H1 (cell line): ENCODE results near the gene LIMK2. TPM values are rescaled to one million over a fixed set of nuclear protein-coding genes. Genes with fewer than 3 reads are reported as not detected.

Source experiments
- CTCF ChIA-PET: fragments of 300-600 bp; sonication (Branson Sonifier 250); formaldehyde crosslinking; loops from one replicate; lab custom pipeline; 2021; ENCODE audit not compliant: partially characterized antibody; lab: Charles Lee
- POLR2A ChIA-PET: fragments of 300-600 bp; sonication (Branson Sonifier 250); formaldehyde crosslinking; loops from one replicate; lab custom pipeline; 2021; ENCODE audit warnings: inconsistent platforms; ENCODE audit not compliant: partially characterized antibody; lab: Charles Lee
- DNase-seq, 2 experiments: peaks; one replicate each; pipeline versions ENCODE4 v3.0.0 to v3.0.0-alpha.2; 2010 to 2022; ENCODE audit warnings: low spot score in 2 of 2, low read depth in 1 of 2, mixed read lengths in 1 of 2
- FAIRE-seq: peaks from 2 replicates; lab custom pipeline; 2011; peaks lifted over from hg19 to GRCh38; lab: Jason Lieb, UNC
- H2AFZ ChIP-seq: 2 replicates; pipeline ENCODE4 v1.8.1; 2012; ENCODE audit warnings: low read length, inconsistent platforms
- H2AK5ac ChIP-seq: 2 replicates; pipeline ENCODE4 v1.6.1; 2013; ENCODE audit warnings: low read depth, low read length
- H2BK120ac ChIP-seq: replicated peaks from 2 replicates; pipeline ENCODE3; 2013; ENCODE audit warnings: low read depth, low read length, inconsistent platforms
- H2BK12ac ChIP-seq: 2 replicates; pipeline ENCODE4 v1.6.1; 2013; ENCODE audit warnings: low read depth, low read length
- H2BK15ac ChIP-seq: 2 replicates; pipeline ENCODE4 v1.6.1; 2013; ENCODE audit warnings: low read length
- H2BK20ac ChIP-seq: 2 replicates; pipeline ENCODE4 v1.6.1; 2013; ENCODE audit warnings: low read length
- H2BK5ac ChIP-seq: 2 replicates; pipeline ENCODE4 v1.6.1; 2013; ENCODE audit warnings: low read depth, low read length
- H3K14ac ChIP-seq: 2 replicates; pipeline ENCODE4 v1.6.1; 2013; ENCODE audit warnings: inconsistent platforms; ENCODE audit not compliant: insufficient read length
- H3K18ac ChIP-seq: 2 replicates; pipeline ENCODE4 v1.6.1; 2013; ENCODE audit warnings: low read length; ENCODE audit errors: extremely low read depth
- H3K23ac ChIP-seq: 2 replicates; pipeline ENCODE4 v1.6.1; 2013; ENCODE audit warnings: inconsistent platforms; ENCODE audit not compliant: insufficient read length
- H3K23me2 ChIP-seq: 2 replicates; pipeline ENCODE4 v1.6.1; 2013; ENCODE audit warnings: low read depth, low read length
- H3K27ac ChIP-seq: 2 replicates; pipeline ENCODE4 v1.6.1; 2011; ENCODE audit warnings: low read depth, low read length, inconsistent platforms
- H3K27me3 ChIP-seq, 4 experiments: replicated peaks in 1 of 4; 1 replicate in 1 of 4; 2 replicates in 3 of 4; pipeline versions ENCODE4 v1.6.1 to v1.8.1; 2011 to 2013; ENCODE audit warnings: low read length in 3 of 4, mild to moderate bottlenecking in 3 of 4, inconsistent platforms in 2 of 4, mixed read lengths in 2 of 4, moderate library complexity in 1 of 4; ENCODE audit not compliant: control insufficient read depth in 3 of 4, insufficient read depth in 3 of 4; ENCODE audit errors: extremely low read depth in 1 of 4
- H3K36me3 ChIP-seq, 4 experiments: 2 replicates each; pipeline versions ENCODE4 v1.6.1 to v1.8.1; 2011 to 2013; ENCODE audit warnings: mild to moderate bottlenecking in 4 of 4, low read length in 3 of 4, moderate library complexity in 2 of 4, control low read depth in 1 of 4, inconsistent platforms in 1 of 4; ENCODE audit not compliant: insufficient read depth in 4 of 4, control insufficient read depth in 2 of 4
- H3K4ac ChIP-seq: replicated peaks from 2 replicates; pipeline ENCODE3; 2013; ENCODE audit warnings: low read length, low read depth, mixed read lengths, inconsistent platforms; ENCODE audit not compliant: insufficient read length
- H3K4me1 ChIP-seq, 4 experiments: replicated peaks in 1 of 4; 1 replicate in 1 of 4; 2 replicates in 3 of 4; pipeline versions ENCODE4 v1.6.1 to v1.8.1; 2011 to 2013; ENCODE audit warnings: low read length in 3 of 4, inconsistent platforms in 2 of 4, mixed read lengths in 1 of 4; ENCODE audit not compliant: insufficient read depth in 4 of 4, control insufficient read depth in 3 of 4
- H3K4me2 ChIP-seq, 2 experiments: 2 replicates each; pipeline versions ENCODE4 v1.6.1 to v1.8.1; 2011 to 2013; ENCODE audit warnings: low read depth in 2 of 2, low read length in 2 of 2, control low read depth in 1 of 2, inconsistent platforms in 1 of 2, mild to moderate bottlenecking in 1 of 2; ENCODE audit not compliant: insufficient read depth in 1 of 2
- H3K4me3 ChIP-seq, 4 experiments: fragments of 200-600, 300-600 bp in 1 of 4; sonication (generic), shearing (Covaris generic), sonication (Bioruptor Twin) in 1 of 4; 2 replicates each; pipeline versions ENCODE4 v1.5.1 to v1.8.1; 2011 to 2016; ENCODE audit warnings: low read length in 4 of 4, low read depth in 3 of 4, control low read depth in 2 of 4, inconsistent platforms in 2 of 4, mild to moderate bottlenecking in 2 of 4, mixed read lengths in 1 of 4, moderate library complexity in 1 of 4; ENCODE audit not compliant: insufficient read depth in 2 of 4; ENCODE audit errors: extremely low read depth in 1 of 4
- H3K56ac ChIP-seq: replicated peaks from 2 replicates; pipeline ENCODE3; 2013; ENCODE audit warnings: low read depth, mild to moderate bottlenecking, mixed read lengths, low read length, inconsistent platforms; ENCODE audit not compliant: insufficient read length
- H3K79me1 ChIP-seq: 2 replicates; pipeline ENCODE4 v1.6.1; 2013; ENCODE audit warnings: low read depth, low read length, control low read depth
- H3K79me2 ChIP-seq, 2 experiments: 2 replicates each; pipeline versions ENCODE4 v1.6.1 to v1.8.1; 2012 to 2013; ENCODE audit warnings: low read length in 2 of 2, mild to moderate bottlenecking in 2 of 2, inconsistent platforms in 1 of 2; ENCODE audit not compliant: insufficient read depth in 2 of 2, control insufficient read depth in 1 of 2
- H3K9ac ChIP-seq, 4 experiments: replicated peaks in 1 of 4; 1 replicate in 1 of 4; 2 replicates in 3 of 4; pipeline versions ENCODE4 v1.6.1 to v1.8.1; 2011 to 2013; ENCODE audit warnings: low read depth in 3 of 4, low read length in 3 of 4, control low read depth in 2 of 4, mild to moderate bottlenecking in 2 of 4, moderate library complexity in 2 of 4, inconsistent platforms in 1 of 4; ENCODE audit errors: extremely low read depth in 1 of 4
- H3K9me3 ChIP-seq, 2 experiments: 2 replicates each; pipeline versions ENCODE4 v1.6.1 to v1.8.1; 2012 to 2013; ENCODE audit warnings: mild to moderate bottlenecking in 2 of 2, moderate library complexity in 2 of 2, control low read depth in 1 of 2, inconsistent platforms in 1 of 2, low read depth in 1 of 2, low read length in 1 of 2, mixed read lengths in 1 of 2; ENCODE audit not compliant: insufficient read depth in 2 of 2
- H4K20me1 ChIP-seq, 2 experiments: replicated peaks in 1 of 2; 2 replicates each; pipeline versions ENCODE3 to v1.8.1; 2011 to 2013; ENCODE audit warnings: inconsistent platforms in 2 of 2, low read length in 2 of 2, mild to moderate bottlenecking in 1 of 2; ENCODE audit not compliant: insufficient read depth in 2 of 2, control insufficient read depth in 1 of 2
- H4K5ac ChIP-seq: 2 replicates; pipeline ENCODE4 v1.6.1; 2013; ENCODE audit warnings: low read length, low read depth, mixed read lengths, inconsistent platforms; ENCODE audit not compliant: insufficient read length
- H4K8ac ChIP-seq: 2 replicates; pipeline ENCODE4 v1.8.0; 2013; ENCODE audit warnings: mild to moderate bottlenecking, moderate library complexity, low read length, inconsistent platforms; ENCODE audit not compliant: insufficient read depth; ENCODE audit errors: extremely low read depth
- H4K91ac ChIP-seq: replicated peaks from 2 replicates; pipeline ENCODE3; 2013; ENCODE audit warnings: low read length, mixed read lengths, inconsistent platforms; ENCODE audit not compliant: insufficient read length
- BCL11A ChIP-seq, 2 experiments: IDR thresholded peaks; one replicate each; pipeline ENCODE4 v1.6.1; 2011; ENCODE audit warnings: low read depth in 2 of 2, low read length in 2 of 2, mild to moderate bottlenecking in 2 of 2
- EGR1 ChIP-seq: IDR thresholded peaks from 2 replicates; pipeline ENCODE4 v1.6.1; 2011; ENCODE audit warnings: low read depth, low read length, borderline replicate concordance
- GABPA ChIP-seq: IDR thresholded peaks from 2 replicates; pipeline ENCODE4 v1.6.1; 2011; ENCODE audit warnings: mild to moderate bottlenecking, low read length, moderate library complexity, borderline replicate concordance; ENCODE audit not compliant: insufficient read depth
- MAFK ChIP-seq: IDR thresholded peaks from 2 replicates; pipeline ENCODE4 v1.6.1; 2012; ENCODE audit warnings: low read depth, mild to moderate bottlenecking, improper control_type of control experiment, low read length
- RXRA ChIP-seq: IDR thresholded peaks from 2 replicates; pipeline ENCODE4 v1.6.1; 2011; ENCODE audit warnings: low read depth, mild to moderate bottlenecking, low read length, moderate library complexity; ENCODE audit not compliant: insufficient read depth
- ZNF274 ChIP-seq: IDR thresholded peaks from 2 replicates; pipeline ENCODE4 v1.7.0; 2012; ENCODE audit warnings: low read length, borderline replicate concordance; ENCODE audit errors: extremely low read depth
- polyA plus RNA-seq, 7 experiments: library from polyadenylated mRNA; depleted of rRNA in 3 of 7; stranded (reverse) in 5 of 7; unstranded in 2 of 7; fragments of >200 nt in 5 of 7; fragments of 200-250 nt in 2 of 7; gene quantifications; 1 replicate in 5 of 7; 2 replicates in 1 of 7; 4 replicates in 1 of 7; pipeline versions ENCODE4 v1.2.1 to v1.2.3, GENCODE V29; 2011 to 2013; ENCODE audit warnings: missing spikeins in 2 of 7, mixed read lengths in 2 of 7
- total RNA-seq: library from RNA; stranded (reverse); fragmentation: NEBNext Ultra II Directional; extraction: Animal tissue kit (Norgen Biotek cat#: 25700); gene quantifications from 2 replicates; pipeline ENCODE4 v1.2.1, GENCODE V29; 2021

The LIMK2 gene
- total and polyA plus RNA-seq, 2 of the 8 experiments (the other 6 are each of a cell fraction or from before 2014, with no cell fraction given): 13.2 to 37.6 TPM

DNA sequence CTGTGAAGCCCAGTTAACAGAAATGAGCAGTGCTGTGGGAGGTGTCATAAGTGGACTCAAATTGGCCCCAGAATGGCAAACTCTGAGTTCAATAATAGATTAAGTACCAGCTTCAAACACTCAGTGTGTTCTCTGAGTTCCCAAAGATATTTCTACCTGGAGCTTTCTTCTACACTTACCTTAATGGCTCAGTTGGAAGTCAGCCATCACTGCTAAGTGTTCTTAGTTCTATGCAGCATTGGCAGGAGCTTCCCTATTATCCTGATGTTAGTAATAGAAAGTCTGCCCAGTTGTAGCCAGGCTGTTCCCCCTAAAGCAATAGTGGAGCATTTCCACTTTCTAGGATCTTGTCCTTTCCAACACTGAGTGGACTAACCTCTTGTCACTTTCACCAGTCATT is 89.9 kb downstream of the LIMK2 start:
- CTCF ChIA-PET: interaction anchor here (0.6 to 4.9 kb wide), 5 partner anchors 8 to 28 kb away, joined by 3 to 41 read pairs (median 3); partner anchors contain the start of gene PIK3IP1
- no peak overlapping the region for H2AFZ ChIP-seq
- FAIRE-seq: no peak

More for the DNA sequence above, 89.9 kb downstream of the LIMK2 start:
- DNase-seq: no peak
- H3K4ac ChIP-seq: no peak overlapping the region
- H3K18ac ChIP-seq: no peak overlapping the region
- no peak overlapping the region for H2BK5ac ChIP-seq
- no peaks in the 10 kb centered on the region for H3K4me1 ChIP-seq
- no peak overlapping the region for H3K9ac ChIP-seq
- no peak overlapping the region for H3K27ac ChIP-seq
- no peak overlapping the region for H2BK120ac ChIP-seq
- no peak overlapping the region for H3K4me3 ChIP-seq
- H4K5ac ChIP-seq: no peak overlapping the region
- H4K91ac ChIP-seq: no peak overlapping the region
- H4K20me1 ChIP-seq: no peaks in the 10 kb centered on the region
- no peak for TF ChIP-seq EGR1
- no peak for TF ChIP-seq GABPA
- TF ChIP-seq BCL11A (IDR thresholded peaks at IDR 0.05; ENCODE audit: low read depth in 2 of 2, low read length in 2 of 2): no peak
- TF ChIP-seq ZNF274: no peak
- TF ChIP-seq RXRA: no peak
- TF ChIP-seq MAFK: no peak
- TF ChIP-seq, all 59 proteins: peak for 0
- Histone ChIP-seq H2BK20ac (no peak overlapping the region), H3K14ac (no peak overlapping the region), H3K9me3 (no peaks in the 10 kb centered on the region), H3K23ac (no peak overlapping the region), H3K27me3 (no peaks in the 10 kb centered on the region), H3K56ac (no peak overlapping the region), H2BK12ac (no peak overlapping the region), H3K79me1 (no peaks in the 10 kb centered on the region), H4K8ac (no peak overlapping the region), H3K79me2 (no peaks in the 10 kb centered on the region), H2AK5ac (no peak overlapping the region), H3K4me2 (no peak overlapping the region), H2BK15ac (no peak overlapping the region), H3K23me2 (no peaks in the 10 kb centered on the region), H3K36me3 (no peaks in the 10 kb centered on the region)
- POLR2A ChIA-PET: interaction anchor here (0.6 to 2.7 kb wide), 6 partner anchors 12 to 60 kb away, joined by 3 to 6 read pairs (median 4); partner anchors contain the start of gene PATZ1
